ENCODE results near the gene TP53RK. TPM values are rescaled to one million over a fixed set of nuclear protein-coding genes. Genes with fewer than 3 reads are reported as not detected.

Gene TP53RK
- total RNA-seq, 1 donor from 2014 or later: 15.9 TPM

GRCh38 chr20:46673394-46674252 is 15.6 kb downstream of the TP53RK start:
- Mint-ChIP-seq H3K4me3 (no peak overlapping the region), H3K9me3 (peaks cover 17% of the 10 kb centered on the region), H3K27ac (peak overlapping the region; percentile 97), H3K27me3 (ENCODE audit: insufficient read depth, low read depth) (peaks cover 6% of the 10 kb centered on the region), H3K36me3 (peaks cover 16% of the 10 kb centered on the region), H3K4me1 (peaks cover 24% of the 10 kb centered on the region)
- no peak overlapping the region for H3K9ac ChIP-seq
- TF ChIP-seq EZH2phosphoT487 (IDR thresholded peaks at IDR 0.05): no peak
- no peaks in the 10 kb centered on the region for H3K9me3 ChIP-seq (ENCODE audit: low read depth)
- H3K27me3 ChIP-seq: no peaks in the 10 kb centered on the region
- no peaks in the 10 kb centered on the region for H4K20me1 ChIP-seq (ENCODE audit: low read depth)
- DNase-seq (ENCODE audit: low spot score): no peak
- peaks cover 10% of the 10 kb centered on the region for H3K4me1 ChIP-seq
- peaks cover 5% of the 10 kb centered on the region for H3F3A ChIP-seq (ENCODE audit: low read depth)
- no peak overlapping the region for H3K27ac ChIP-seq
- H2AFZ ChIP-seq (replicated peaks): no peak overlapping the region
- no peak overlapping the region for H3K4me3 ChIP-seq
- peak overlapping the region; percentile 28 for H3K4me2 ChIP-seq
- H3K79me2 ChIP-seq (ENCODE audit: low read depth): no peaks in the 10 kb centered on the region
- H3K36me3 ChIP-seq: no peaks in the 10 kb centered on the region

GRCh38 chr20:46672543-46673148 is 16.6 kb downstream of the TP53RK start:
- Histone ChIP-seq H4K20me1 (ENCODE audit: low read depth) (no peaks in the 10 kb centered on the region), H3K27me3 (no peaks in the 10 kb centered on the region), H2AFZ (replicated peaks) (no peak overlapping the region), H3K9me3 (ENCODE audit: low read depth) (no peaks in the 10 kb centered on the region), H3K4me3 (no peak overlapping the region), H3K4me1 (peaks cover 10% of the 10 kb centered on the region), H3F3A (ENCODE audit: low read depth) (peaks cover 5% of the 10 kb centered on the region), H3K9ac (no peak overlapping the region), H3K36me3 (no peaks in the 10 kb centered on the region), H3K4me2 (no peak overlapping the region), H3K27ac (no peak overlapping the region), H3K79me2 (ENCODE audit: low read depth) (no peaks in the 10 kb centered on the region)
- DNase-seq (ENCODE audit: low spot score): no peak
- Mint-ChIP-seq H3K4me1 (peaks cover 24% of the 10 kb centered on the region), H3K9me3 (peaks cover 17% of the 10 kb centered on the region), H3K36me3 (peaks cover 17% of the 10 kb centered on the region), H3K27ac (peak overlapping the region; percentile 17), H3K4me3 (no peak overlapping the region), H3K27me3 (ENCODE audit: insufficient read depth, low read depth) (peaks cover 6% of the 10 kb centered on the region)
- TF ChIP-seq EZH2 (IDR thresholded peaks at IDR 0.05): no peak
- TF ChIP-seq, protein P1, sequence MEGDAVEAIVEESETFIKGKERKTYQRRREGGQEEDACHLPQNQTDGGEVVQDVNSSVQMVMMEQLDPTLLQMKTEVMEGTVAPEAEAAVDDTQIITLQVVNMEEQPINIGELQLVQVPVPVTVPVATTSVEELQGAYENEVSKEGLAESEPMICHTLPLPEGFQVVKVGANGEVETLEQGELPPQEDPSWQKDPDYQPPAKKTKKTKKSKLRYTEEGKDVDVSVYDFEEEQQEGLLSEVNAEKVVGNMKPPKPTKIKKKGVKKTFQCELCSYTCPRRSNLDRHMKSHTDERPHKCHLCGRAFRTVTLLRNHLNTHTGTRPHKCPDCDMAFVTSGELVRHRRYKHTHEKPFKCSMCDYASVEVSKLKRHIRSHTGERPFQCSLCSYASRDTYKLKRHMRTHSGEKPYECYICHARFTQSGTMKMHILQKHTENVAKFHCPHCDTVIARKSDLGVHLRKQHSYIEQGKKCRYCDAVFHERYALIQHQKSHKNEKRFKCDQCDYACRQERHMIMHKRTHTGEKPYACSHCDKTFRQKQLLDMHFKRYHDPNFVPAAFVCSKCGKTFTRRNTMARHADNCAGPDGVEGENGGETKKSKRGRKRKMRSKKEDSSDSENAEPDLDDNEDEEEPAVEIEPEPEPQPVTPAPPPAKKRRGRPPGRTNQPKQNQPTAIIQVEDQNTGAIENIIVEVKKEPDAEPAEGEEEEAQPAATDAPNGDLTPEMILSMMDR (IDR thresholded peaks at IDR 0.05): no peak
- TF ChIP-seq EZH2phosphoT487 (IDR thresholded peaks at IDR 0.05): no peak

- H2AFZ ChIP-seq (replicated peaks): no peak overlapping the region
- TF ChIP-seq EZH2 (IDR thresholded peaks at IDR 0.05) (no peak), EZH2phosphoT487 (IDR thresholded peaks at IDR 0.05) (no peak)
- TF ChIP-seq, protein P1 (IDR thresholded peaks at IDR 0.05): no peak
- H3K4me3 ChIP-seq: no peak overlapping the region
- no peak overlapping the region for H3K27ac ChIP-seq
- H3K9ac ChIP-seq: no peak overlapping the region
- peaks cover 10% of the 10 kb centered on the region for H3K4me1 ChIP-seq
- H3K36me3 Mint-ChIP-seq: peaks cover 17% of the 10 kb centered on the region
- no peak overlapping the region for H3K27ac Mint-ChIP-seq
- H3K4me3 Mint-ChIP-seq: no peak overlapping the region
- no peaks in the 10 kb centered on the region for H3K36me3 ChIP-seq
- DNase-seq (ENCODE audit: low spot score): no peak
- H3K79me2 ChIP-seq (ENCODE audit: low read depth): no peaks in the 10 kb centered on the region
- peaks cover 6% of the 10 kb centered on the region for H3K27me3 Mint-ChIP-seq (ENCODE audit: insufficient read depth, low read depth)
- no peaks in the 10 kb centered on the region for H3K9me3 ChIP-seq (ENCODE audit: low read depth)
- H4K20me1 ChIP-seq (ENCODE audit: low read depth): no peaks in the 10 kb centered on the region
- peaks cover 5% of the 10 kb centered on the region for H3F3A ChIP-seq (ENCODE audit: low read depth)
- H3K4me1 Mint-ChIP-seq: peaks cover 23% of the 10 kb centered on the region
- H3K9me3 Mint-ChIP-seq: peaks cover 17% of the 10 kb centered on the region
- H3K4me2 ChIP-seq: no peak overlapping the region
- no peaks in the 10 kb centered on the region for H3K27me3 ChIP-seq
These were observed 17.2 kb downstream of the TP53RK start for GRCh38 chr20:46671866-46672542.

All from neural progenitor cell (in vitro differentiated cells).